Left ventricle myocardium inferior (tissue), 1 donor: ENCODE data around the gene MYH9. TPM values are rescaled to one million over a fixed set of nuclear protein-coding genes. Genes with fewer than 3 reads are reported as not detected.

Experiments used
- DNase-seq: peaks from one replicate; pipeline ENCODE4 v3.0.0-alpha.2; 2020
- H3K27ac ChIP-seq: fragments of 200-600 bp; replicated peaks from 2 replicates; pipeline ENCODE4 v1.8.0; 2021
- H3K27me3 ChIP-seq: fragments of 200-600 bp; 2 replicates; pipeline ENCODE4 v1.8.0; 2021; ENCODE audit warnings: low read depth
- H3K36me3 ChIP-seq: fragments of 200-600 bp; 2 replicates; pipeline ENCODE4 v1.8.0; 2021
- H3K4me1 ChIP-seq: fragments of 200-600 bp; 2 replicates; pipeline ENCODE4 v1.8.0; 2021
- H3K4me3 ChIP-seq: fragments of 200-600 bp; 2 replicates; pipeline ENCODE4 v1.8.0; 2021; ENCODE audit warnings: mild to moderate bottlenecking, moderate library complexity
- H3K9me3 ChIP-seq: fragments of 200-600 bp; replicated peaks from 2 replicates; pipeline ENCODE4 v1.8.0; 2021
- intact Hi-C: fragments of 100-400 bp; cut with micrococcal nuclease; formaldehyde crosslinking; loops from one replicate; pipeline ENCODE4 v1.11.0; 2022
- total RNA-seq: library from RNA; stranded (reverse); fragmentation: NEBNext Ultra II Directional; extraction: Animal tissue kit (Norgen Biotek cat#: 25700); gene quantifications from one replicate; pipeline ENCODE4 v1.2.1, GENCODE V29; 2021
- TF ChIP-seq, protein P1 (sequence below): fragments of 200-600 bp; IDR thresholded peaks from 2 replicates; pipeline ENCODE4 v1.8.0; 2021; ENCODE audit warnings: antibody characterized with exemption, mild to moderate bottlenecking, borderline replicate concordance
- donor health status: DM: no; HTN: yes; CAD: no; lungs with severe emphysema.

MYH9 gene
- total RNA-seq, 1 donor from 2014 or later, result 150 TPM

DNA sequence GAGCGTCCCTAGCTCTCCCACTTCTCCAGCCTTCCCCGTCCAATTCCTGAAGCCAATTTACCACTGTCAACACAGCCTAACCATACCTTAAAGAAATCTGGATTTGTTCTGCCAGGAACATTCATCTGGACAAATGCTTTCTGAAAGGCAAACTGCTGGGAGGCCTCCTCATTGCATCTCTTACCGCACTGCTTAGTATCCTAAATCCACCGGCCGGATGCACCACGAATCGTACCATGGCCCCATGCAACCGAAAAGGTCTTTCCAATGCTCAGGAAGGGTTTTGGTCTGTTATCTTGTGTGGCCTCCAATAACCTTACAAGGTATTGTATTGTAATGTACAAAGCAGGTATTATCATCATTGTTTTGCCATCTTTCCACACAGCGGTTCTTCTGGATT, 57.6 kb downstream of the MYH9 start:
- H3K36me3 ChIP-seq, result peaks cover 33% of the 10 kb centered on the region
- DNase-seq, result no peak
- no peaks in the 10 kb centered on the region for H3K27me3 ChIP-seq
- TF ChIP-seq, protein P1, sequence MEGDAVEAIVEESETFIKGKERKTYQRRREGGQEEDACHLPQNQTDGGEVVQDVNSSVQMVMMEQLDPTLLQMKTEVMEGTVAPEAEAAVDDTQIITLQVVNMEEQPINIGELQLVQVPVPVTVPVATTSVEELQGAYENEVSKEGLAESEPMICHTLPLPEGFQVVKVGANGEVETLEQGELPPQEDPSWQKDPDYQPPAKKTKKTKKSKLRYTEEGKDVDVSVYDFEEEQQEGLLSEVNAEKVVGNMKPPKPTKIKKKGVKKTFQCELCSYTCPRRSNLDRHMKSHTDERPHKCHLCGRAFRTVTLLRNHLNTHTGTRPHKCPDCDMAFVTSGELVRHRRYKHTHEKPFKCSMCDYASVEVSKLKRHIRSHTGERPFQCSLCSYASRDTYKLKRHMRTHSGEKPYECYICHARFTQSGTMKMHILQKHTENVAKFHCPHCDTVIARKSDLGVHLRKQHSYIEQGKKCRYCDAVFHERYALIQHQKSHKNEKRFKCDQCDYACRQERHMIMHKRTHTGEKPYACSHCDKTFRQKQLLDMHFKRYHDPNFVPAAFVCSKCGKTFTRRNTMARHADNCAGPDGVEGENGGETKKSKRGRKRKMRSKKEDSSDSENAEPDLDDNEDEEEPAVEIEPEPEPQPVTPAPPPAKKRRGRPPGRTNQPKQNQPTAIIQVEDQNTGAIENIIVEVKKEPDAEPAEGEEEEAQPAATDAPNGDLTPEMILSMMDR, result no peak
- intact Hi-C loops, result loop anchor here (10.0 kb wide), 1 partner anchor 55 kb away; the partner anchor contains the start of gene MYH9
- no peaks in the 10 kb centered on the region for H3K9me3 ChIP-seq
- peak overlapping the region; percentile 34 for H3K4me3 ChIP-seq
- H3K4me1 ChIP-seq, result peaks cover 100% of the 10 kb centered on the region
- H3K27ac ChIP-seq, result peak overlapping the region; percentile 100

DNA sequence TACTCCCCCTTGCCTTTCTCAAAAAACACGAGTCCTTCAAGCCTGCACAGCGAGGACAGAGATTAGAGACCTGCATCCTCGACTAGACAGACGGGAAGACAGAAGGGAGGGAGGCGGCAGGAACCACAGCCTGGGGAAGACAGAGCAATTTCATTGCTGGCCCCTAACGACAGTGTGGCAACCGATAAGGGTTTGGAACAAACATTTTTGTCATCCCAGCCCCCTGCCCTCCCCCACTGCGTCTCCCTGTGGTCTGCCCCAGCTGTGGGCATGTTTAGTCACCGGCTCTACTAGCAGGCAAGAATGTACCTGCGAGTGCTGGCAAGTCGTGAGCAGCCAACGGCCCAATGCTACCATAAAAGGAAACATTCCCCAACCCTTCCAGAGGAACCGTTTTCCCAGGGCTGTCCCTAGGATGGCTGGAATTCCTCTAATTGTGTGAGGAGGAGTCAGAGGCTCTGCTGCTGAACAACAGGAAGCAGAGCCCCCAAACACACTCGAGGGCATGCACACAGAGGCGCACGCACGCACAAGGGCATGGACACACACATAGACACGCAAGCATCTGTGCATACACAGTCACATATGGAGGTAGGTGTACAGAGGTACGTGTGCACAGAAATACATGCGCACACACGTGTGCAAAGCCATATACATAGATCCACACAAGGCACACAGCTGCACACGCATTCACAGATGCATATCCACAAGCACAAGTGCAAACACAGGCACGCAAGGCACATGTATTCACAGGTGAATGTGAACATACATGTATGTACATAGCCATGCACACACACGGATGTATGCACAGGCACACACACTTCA, 58.3 kb downstream of the MYH9 start:
- no peaks in the 10 kb centered on the region for H3K27me3 ChIP-seq
- peaks cover 100% of the 10 kb centered on the region for H3K4me1 ChIP-seq
- peak overlapping the region; percentile 100 for H3K27ac ChIP-seq
- intact Hi-C loops, result loop anchor here (10.0 kb wide), 1 partner anchor 55 kb away; the partner anchor contains the start of gene MYH9
- H3K4me3 ChIP-seq, result peak overlapping the region; percentile 34
- peak; percentile 57 for DNase-seq
- H3K36me3 ChIP-seq, result peaks cover 32% of the 10 kb centered on the region
- TF ChIP-seq, protein P1, result no peak
- H3K9me3 ChIP-seq, result no peaks in the 10 kb centered on the region

DNA sequence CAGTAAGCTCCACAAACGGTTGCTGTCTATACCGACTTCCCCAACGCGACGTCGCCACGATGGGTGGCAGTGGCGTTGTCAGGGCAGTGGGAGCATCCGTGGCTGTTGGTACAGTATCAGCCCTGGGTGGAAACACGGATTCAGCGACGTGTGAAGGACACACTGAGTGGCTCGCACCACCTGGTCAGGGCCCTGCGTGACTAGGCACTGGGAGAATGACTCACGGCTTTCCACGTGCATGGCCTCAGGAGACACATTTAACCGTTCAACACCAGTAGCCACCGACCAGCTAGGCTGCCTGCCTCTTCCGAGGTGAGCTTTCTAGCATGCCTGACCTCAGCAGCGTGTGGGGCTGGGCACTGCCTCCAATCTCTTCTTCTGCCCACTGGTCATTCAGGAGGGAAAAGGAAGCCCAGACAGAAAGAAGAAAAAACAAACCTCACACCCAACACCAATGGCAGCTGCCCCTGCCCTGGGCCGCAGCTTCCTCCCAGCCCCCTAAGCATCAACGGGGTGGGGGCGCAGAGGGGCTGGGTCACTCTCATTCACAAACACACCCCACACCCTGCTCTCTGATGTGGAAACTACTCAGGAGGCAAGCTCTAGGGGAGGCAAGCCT, 59.0 kb downstream of the MYH9 start:
- peaks cover 100% of the 10 kb centered on the region for H3K4me1 ChIP-seq
- peak overlapping the region; percentile 34 for H3K4me3 ChIP-seq

DNA sequence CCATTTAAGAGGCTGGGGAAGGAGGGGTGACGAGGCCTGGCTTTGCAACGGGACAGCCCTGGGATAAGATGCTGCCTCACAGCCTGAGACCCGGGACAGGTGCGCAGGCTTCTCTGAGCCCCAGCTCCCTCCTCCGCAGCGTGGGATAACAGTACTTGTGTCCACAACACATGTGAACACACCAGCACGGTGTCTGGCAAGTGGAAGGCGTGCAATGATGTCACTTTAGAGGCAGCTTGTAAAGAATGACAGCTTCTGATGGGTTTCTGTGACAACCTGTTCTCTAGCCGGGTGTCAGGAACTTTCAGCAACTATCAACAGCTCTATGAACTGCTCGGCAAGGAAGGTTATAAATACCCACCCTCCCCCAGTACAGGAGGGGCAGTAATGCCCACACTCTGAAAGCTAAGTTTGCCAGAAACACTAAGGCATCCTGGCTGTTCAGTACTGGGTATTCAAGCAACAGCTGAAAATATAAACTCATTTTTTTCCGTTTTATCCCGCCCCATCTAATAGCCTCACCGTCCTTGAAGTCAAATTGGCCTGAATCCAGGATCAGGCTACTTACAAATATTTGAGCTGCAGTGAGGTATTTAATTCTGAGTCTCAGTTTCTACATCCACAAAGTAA, 59.7 kb downstream of the MYH9 start:
- TF ChIP-seq, protein P1, result no peak
- Histone ChIP-seq H3K27ac (peak overlapping the region; percentile 100), H3K9me3 (no peaks in the 10 kb centered on the region), H3K4me1 (peaks cover 100% of the 10 kb centered on the region), H3K4me3 (peak overlapping the region; percentile 34), H3K36me3 (peaks cover 42% of the 10 kb centered on the region), H3K27me3 (no peaks in the 10 kb centered on the region)
- intact Hi-C loops, result no loop called here
- DNase-seq, result peak; percentile 56

More for the DNA sequence above, 59.0 kb downstream of the MYH9 start:
- H3K36me3 ChIP-seq, result peaks cover 36% of the 10 kb centered on the region
- H3K27ac ChIP-seq, result peak overlapping the region; percentile 100
- peak; percentile 63 for DNase-seq
- intact Hi-C loops, result no loop called here
- no peaks in the 10 kb centered on the region for H3K27me3 ChIP-seq
- TF ChIP-seq, protein P1, result no peak
- H3K9me3 ChIP-seq, result no peaks in the 10 kb centered on the region
